ENCODE results near the gene TCIRG1.
A peak's percentile ranks its signal among the peaks of the same experiment; 100 is the strongest.
"Not testable (repeated sequence)": the region's sequence is repeated elsewhere in the genome, so short reads cannot be mapped to it uniquely, and the experiment has no call there.

TCIRG1 gene, protein sequence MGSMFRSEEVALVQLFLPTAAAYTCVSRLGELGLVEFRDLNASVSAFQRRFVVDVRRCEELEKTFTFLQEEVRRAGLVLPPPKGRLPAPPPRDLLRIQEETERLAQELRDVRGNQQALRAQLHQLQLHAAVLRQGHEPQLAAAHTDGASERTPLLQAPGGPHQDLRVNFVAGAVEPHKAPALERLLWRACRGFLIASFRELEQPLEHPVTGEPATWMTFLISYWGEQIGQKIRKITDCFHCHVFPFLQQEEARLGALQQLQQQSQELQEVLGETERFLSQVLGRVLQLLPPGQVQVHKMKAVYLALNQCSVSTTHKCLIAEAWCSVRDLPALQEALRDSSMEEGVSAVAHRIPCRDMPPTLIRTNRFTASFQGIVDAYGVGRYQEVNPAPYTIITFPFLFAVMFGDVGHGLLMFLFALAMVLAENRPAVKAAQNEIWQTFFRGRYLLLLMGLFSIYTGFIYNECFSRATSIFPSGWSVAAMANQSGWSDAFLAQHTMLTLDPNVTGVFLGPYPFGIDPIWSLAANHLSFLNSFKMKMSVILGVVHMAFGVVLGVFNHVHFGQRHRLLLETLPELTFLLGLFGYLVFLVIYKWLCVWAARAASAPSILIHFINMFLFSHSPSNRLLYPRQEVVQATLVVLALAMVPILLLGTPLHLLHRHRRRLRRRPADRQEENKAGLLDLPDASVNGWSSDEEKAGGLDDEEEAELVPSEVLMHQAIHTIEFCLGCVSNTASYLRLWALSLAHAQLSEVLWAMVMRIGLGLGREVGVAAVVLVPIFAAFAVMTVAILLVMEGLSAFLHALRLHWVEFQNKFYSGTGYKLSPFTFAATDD

GRCh38 chr11:68038718-68039525 lies at the start of gene TCIRG1:
TSS of gene TCIRG1 (plus strand) at chr11:68039025. CDS start at chr11:68041272, 2,247 bp downstream.
- ATAC-seq (peak; percentile 69), DNase-seq (ENCODE audit: low spot score in 2 of 2) (peak; percentile 39 to 76)
- Mint-ChIP-seq H3K36me3 (peaks cover 47% of the 10 kb centered on the region), H3K9me3 (no peaks in the 10 kb centered on the region), H3K4me1 (peaks cover 41% of the 10 kb centered on the region), H3K4me3 (peak within 1 kb of the TSS; percentile 91), H3K27ac (peak within 1 kb of the TSS; percentile 100)

DNA sequence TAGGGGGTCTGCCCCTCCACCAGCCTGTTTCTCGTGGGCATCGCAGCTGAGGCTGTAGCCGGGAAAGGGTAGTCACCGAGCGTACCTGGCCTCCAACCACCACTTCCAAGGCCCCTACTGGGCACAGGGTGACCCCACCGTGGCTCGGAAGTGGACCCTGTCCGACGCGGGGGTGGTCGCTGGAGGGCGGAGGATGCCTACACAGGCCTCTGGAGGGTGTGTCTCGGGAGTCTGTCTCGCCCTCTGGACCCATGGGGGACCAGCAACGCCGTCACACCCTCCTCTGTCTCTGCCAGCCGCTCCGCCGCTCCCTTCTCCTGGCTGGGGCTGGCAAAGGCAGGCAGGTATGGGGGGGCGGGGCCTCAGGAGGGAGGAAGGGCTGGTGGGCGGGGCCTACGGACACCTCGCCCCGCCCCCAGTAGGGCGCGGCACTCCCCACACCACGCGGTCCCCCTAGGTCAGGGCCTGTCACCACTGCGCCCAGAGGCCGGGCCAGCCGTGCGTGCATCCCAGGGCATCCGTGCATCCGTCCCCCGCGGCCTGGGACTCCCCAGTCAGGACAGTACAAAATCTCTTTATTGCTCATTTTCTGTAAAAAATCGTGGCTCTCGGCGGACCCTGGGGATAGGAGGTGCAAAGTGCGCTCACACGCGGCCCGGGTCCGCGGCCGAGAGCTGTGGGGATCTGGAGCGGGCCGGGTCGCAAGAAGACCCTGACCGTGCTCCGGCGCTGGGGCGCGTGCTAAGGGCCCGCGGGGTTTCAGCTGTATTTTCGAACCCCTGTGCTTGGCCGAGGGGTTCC lies 48.1 kb upstream of the TCIRG1 start:
- peak; percentile 58 for ATAC-seq
- not testable (repeated sequence) for H3K4me1 Mint-ChIP-seq; DNase-seq (ENCODE audit: low spot score in 2 of 2); H3K36me3 Mint-ChIP-seq; H3K27ac Mint-ChIP-seq; H3K9me3 Mint-ChIP-seq
- H3K4me3 Mint-ChIP-seq = peak overlapping the region; percentile 14

GRCh38 chr11:67991347-67992121 lies 47.3 kb upstream of the TCIRG1 start:
- peak overlapping the region; percentile 14 for H3K4me3 Mint-ChIP-seq
- not testable (repeated sequence) for H3K4me1 Mint-ChIP-seq; H3K9me3 Mint-ChIP-seq; H3K27ac Mint-ChIP-seq; ATAC-seq; H3K36me3 Mint-ChIP-seq; DNase-seq (ENCODE audit: low spot score in 2 of 2)

DNA sequence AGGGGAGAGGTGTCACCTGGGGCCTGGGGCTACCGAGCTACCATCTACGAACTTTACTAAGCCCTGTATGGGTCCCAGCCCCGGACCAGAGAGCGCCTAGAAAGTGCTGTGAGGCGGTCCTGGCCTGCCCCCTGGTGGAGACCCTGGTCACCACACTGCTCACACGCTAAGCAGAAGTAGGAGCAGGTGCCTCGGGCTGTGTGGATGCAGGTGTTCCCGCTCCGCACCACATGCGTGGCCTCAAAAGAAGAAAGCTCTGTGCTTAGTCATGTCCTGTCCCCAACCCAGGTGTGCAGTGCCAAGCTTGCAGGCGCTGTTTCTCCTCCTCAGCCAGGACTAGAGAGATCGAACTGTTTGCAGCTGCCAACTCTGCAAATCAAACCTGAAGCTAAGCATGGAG lies 45.0 kb upstream of the TCIRG1 start:
- peak in 1 of 2 donors; percentile 72 for DNase-seq (ENCODE audit: low spot score in 2 of 2)
- Mint-ChIP-seq H3K4me1 (peaks cover 31% of the 10 kb centered on the region), H3K36me3 (peaks cover 12% of the 10 kb centered on the region)
- not testable (repeated sequence) for H3K27ac Mint-ChIP-seq, H3K9me3 Mint-ChIP-seq, H3K4me3 Mint-ChIP-seq, ATAC-seq

DNA sequence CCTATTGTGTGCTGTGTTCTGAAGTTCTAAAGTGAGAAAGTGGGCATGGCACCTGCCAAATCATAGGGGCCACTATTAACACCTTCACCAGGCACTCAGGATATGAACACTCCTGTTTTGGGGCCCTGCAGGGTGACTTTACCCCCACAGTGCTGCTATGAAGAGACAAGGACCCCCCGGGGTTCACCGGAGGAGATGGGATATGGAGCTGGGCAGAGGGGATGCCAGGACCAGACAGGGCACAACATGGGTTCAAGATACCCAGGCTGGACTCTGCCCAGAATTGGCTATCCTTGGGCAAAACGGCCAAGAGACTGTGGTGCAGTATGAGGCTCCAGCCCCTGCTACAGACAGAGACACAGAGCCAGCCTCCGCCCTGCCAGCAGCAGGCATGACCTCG lies 44.4 kb upstream of the TCIRG1 start:
- not testable (repeated sequence) for H3K27ac Mint-ChIP-seq; H3K9me3 Mint-ChIP-seq; H3K4me3 Mint-ChIP-seq; ATAC-seq; DNase-seq (ENCODE audit: low spot score in 2 of 2)
- Mint-ChIP-seq H3K4me1 (peaks cover 33% of the 10 kb centered on the region), H3K36me3 (peaks cover 12% of the 10 kb centered on the region)

DNA sequence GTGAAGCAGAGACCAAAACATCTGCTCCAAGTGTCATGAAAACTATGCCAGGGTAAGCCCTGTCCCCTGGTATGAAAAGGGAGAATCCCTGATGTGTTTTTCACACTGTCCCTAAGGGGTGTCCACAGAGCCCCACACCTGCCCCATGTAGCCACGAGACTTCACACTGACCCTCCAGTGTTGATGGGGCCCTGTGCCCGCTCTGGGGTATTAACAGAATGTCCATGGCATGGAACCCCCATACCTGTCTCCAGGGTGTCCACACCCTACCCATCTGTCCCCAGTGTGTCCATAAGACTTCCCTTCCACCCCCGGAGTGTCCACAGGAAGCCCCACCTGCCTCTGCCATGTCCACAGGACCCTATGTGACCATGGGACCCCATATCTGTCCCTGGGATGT lies 43.7 kb upstream of the TCIRG1 start:
- DNase-seq (ENCODE audit: low spot score in 2 of 2); H3K27ac Mint-ChIP-seq; H3K9me3 Mint-ChIP-seq; ATAC-seq; H3K4me3 Mint-ChIP-seq: not testable (repeated sequence)
- Mint-ChIP-seq H3K4me1 (peaks cover 33% of the 10 kb centered on the region), H3K36me3 (peaks cover 12% of the 10 kb centered on the region)

GRCh38 chr11:67995579-67995978 lies 43.2 kb upstream of the TCIRG1 start:
- H3K36me3 Mint-ChIP-seq = peaks cover 12% of the 10 kb centered on the region
- peaks cover 33% of the 10 kb centered on the region for H3K4me1 Mint-ChIP-seq
- ATAC-seq; H3K9me3 Mint-ChIP-seq; DNase-seq (ENCODE audit: low spot score in 2 of 2); H3K27ac Mint-ChIP-seq; H3K4me3 Mint-ChIP-seq: not testable (repeated sequence)

DNA sequence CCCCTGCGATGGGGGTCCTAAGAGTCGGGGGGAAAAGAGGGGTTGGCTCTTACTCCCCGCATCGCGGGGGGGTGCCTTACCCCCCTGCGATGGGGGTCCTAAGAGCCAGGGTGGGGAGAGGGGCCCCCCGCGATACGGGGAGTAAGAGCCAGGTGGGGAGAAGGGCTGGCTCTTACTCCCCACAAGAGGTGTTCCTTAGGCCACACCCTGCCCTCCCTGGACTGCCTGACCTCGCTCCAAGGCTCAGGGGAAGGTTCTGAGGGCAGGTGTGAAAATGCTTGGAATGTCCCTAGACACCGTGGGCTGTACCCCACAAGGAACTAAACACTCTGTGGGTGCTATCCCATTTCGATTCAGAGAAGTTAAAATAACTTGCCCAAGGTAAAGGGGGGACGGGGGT lies 42.8 kb upstream of the TCIRG1 start:
- ATAC-seq = no peak
- Mint-ChIP-seq H3K27ac (no peak overlapping the region), H3K9me3 (no peaks in the 10 kb centered on the region), H3K4me3 (no peak overlapping the region), H3K36me3 (peaks cover 12% of the 10 kb centered on the region), H3K4me1 (peaks cover 33% of the 10 kb centered on the region)
- no peak for DNase-seq (ENCODE audit: low spot score in 2 of 2)

- Mint-ChIP-seq H3K27ac (no peak overlapping the region), H3K9me3 (no peaks in the 10 kb centered on the region), H3K4me3 (no peak overlapping the region), H3K36me3 (peaks cover 12% of the 10 kb centered on the region), H3K4me1 (peaks cover 33% of the 10 kb centered on the region)
- DNase-seq (ENCODE audit: low spot score in 2 of 2) = no peak
- peak; percentile 72 for ATAC-seq
These were observed 42.0 kb upstream of the TCIRG1 start for GRCh38 chr11:67996622-67997474.

DNA sequence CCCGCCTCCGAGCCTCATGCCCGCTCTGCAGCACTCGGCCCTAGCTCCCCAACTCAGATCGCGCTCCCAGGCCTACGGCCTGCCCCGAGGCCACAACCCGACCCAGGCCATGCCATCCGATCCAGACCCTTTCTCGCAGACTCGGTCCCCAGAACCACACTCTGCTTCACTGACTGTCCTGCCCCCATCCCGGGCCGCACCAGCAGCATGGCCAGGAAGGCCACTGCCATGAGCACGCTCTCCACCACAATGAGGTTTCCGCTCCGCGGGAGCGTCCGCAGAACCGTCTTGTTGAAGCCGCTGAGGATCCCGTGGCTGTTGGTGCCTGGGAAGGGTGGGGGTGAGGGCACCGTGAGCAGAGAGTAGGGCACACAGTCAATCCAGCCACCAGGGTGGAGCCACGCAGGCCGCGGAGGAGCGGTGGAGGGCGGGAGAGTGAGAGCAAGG lies 41.3 kb upstream of the TCIRG1 start:
- H3K27ac Mint-ChIP-seq = no peak overlapping the region
- no peak overlapping the region for H3K4me3 Mint-ChIP-seq
- no peak for DNase-seq (ENCODE audit: low spot score in 2 of 2)
- no peaks in the 10 kb centered on the region for H3K9me3 Mint-ChIP-seq
- H3K4me1 Mint-ChIP-seq = peaks cover 35% of the 10 kb centered on the region
- H3K36me3 Mint-ChIP-seq = peaks cover 11% of the 10 kb centered on the region
- ATAC-seq = peak; percentile 43

GRCh38 chr11:67998150-67999045 lies 40.4 kb upstream of the TCIRG1 start:
- peak overlapping the region; percentile 82 for H3K27ac Mint-ChIP-seq
- ATAC-seq = peak; percentile 69

DNA sequence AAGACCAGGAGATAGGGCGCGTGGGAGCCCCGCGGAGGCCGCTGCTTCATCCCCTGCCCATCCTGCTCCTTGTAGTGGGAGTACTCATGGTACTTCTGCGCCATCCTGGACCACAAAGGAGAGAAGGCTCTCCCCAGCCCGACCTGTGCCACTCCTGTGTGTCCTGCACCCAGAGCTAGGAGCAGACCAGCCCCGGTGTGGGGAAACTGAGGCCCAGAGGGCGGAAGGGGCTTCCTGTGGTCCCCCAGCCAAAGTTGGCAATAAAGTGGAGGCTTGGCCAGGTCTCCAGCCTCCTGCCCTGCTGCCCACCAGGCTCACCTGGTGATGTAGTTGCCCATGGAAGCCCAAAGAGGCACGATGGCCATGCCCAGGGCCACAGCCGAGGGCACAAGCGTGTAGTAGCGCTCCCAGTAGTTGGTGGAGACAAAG lies 39.6 kb upstream of the TCIRG1 start:
- Mint-ChIP-seq H3K27ac (peak overlapping the region; percentile 82), H3K36me3 (peaks cover 7% of the 10 kb centered on the region), H3K9me3 (no peaks in the 10 kb centered on the region), H3K4me1 (peaks cover 38% of the 10 kb centered on the region), H3K4me3 (no peak overlapping the region)
- DNase-seq (ENCODE audit: low spot score in 2 of 2) = no peak
- no peak for ATAC-seq

More at GRCh38 chr11:67998150-67999045, 40.4 kb upstream of the TCIRG1 start:
- peak overlapping the region; percentile 29 for H3K4me3 Mint-ChIP-seq
- H3K4me1 Mint-ChIP-seq = peaks cover 41% of the 10 kb centered on the region
- peaks cover 7% of the 10 kb centered on the region for H3K36me3 Mint-ChIP-seq
- no peaks in the 10 kb centered on the region for H3K9me3 Mint-ChIP-seq
- DNase-seq (ENCODE audit: low spot score in 2 of 2) = no peak
